Epithelial cell of esophagus (primary cell): ENCODE data around the gene RBM20.

ENCODE experiments used
- DNase-seq: peaks from one replicate; pipeline ENCODE4 v3.0.0; 2010; ENCODE audit warnings: low read depth
- H3K4me3 ChIP-seq: 2 replicates; pipeline ENCODE4 v1.5.1; 2011; ENCODE audit warnings: mild to moderate bottlenecking, low read length, control low read depth
- CTCF ChIP-seq: IDR thresholded peaks from 2 replicates; pipeline ENCODE4 v1.5.1; 2011; ENCODE audit warnings: low read depth, mild to moderate bottlenecking, low read length, control low read depth, inconsistent platforms; ENCODE audit not compliant: insufficient read depth; ENCODE audit errors: missing control alignments

RBM20 gene

GRCh38 chr10:110871298-110872084, 227.4 kb downstream of the RBM20 start, which contains the start of gene PDCD4:
Gene PDCD4, plus strand, starts transcription at chr10:110871928. Its CDS starts 4,100 bp downstream, at chr10:110876028.
- H3K4me3 ChIP-seq, result peak within 1 kb of the TSS; percentile 85
- peak; percentile 97 for DNase-seq
- no peak for TF ChIP-seq CTCF

DNA sequence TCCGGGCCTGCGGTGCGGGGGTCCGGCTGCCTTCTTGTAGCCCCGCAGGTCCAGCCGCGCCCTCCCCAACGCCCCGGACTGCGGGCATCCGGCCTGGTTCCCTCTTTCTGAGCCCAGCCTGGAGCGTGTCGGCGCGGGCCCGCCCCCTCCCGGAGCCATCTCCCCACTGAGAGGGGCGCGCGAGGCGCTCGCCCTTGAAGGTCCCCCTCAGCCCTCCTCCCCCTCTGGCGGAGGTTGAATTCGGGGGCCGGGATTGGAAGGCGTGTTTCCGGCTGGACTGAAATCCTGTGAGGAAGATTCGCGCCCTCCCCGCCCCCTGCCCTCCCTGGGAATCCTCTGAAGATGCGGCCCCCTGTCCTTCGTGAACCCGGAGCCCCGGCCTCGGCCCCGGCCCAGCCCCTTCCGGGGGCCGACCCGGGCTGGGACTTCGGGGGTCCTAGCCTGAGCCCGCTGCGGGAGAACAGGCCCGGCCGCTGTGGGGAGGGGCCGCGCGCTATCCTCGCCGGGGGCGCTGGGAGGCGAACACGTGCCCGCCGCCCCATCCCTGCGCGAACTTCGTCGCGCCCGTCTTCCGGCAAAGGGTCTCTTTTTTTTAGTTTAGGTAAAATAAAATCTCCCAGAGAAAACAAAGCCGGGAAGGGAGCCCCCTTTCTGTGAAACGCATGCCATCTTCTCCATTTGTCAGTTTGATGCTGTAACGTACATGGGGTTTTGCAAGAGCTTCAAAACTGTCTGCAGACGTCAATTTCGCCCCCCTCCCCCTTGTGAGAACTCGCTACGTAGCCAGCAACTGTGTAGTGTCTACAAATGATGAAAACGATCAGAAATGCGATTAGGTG, 228.2 kb downstream of the RBM20 start:
- peak; percentile 67 for DNase-seq
- H3K4me3 ChIP-seq, result peak overlapping the region; percentile 85
- peak; percentile 14 for TF ChIP-seq CTCF

GRCh38 chr10:110872984-110873923, 229.1 kb downstream of the RBM20 start:
- no peak for TF ChIP-seq CTCF
- H3K4me3 ChIP-seq, result peak overlapping the region; percentile 85
- no peak for DNase-seq

- TF ChIP-seq CTCF, result no peak
- DNase-seq, result no peak
- H3K4me3 ChIP-seq, result peak overlapping the region; percentile 85
Measured at GRCh38 chr10:110873951-110874350, 229.8 kb downstream of the RBM20 start.

DNA sequence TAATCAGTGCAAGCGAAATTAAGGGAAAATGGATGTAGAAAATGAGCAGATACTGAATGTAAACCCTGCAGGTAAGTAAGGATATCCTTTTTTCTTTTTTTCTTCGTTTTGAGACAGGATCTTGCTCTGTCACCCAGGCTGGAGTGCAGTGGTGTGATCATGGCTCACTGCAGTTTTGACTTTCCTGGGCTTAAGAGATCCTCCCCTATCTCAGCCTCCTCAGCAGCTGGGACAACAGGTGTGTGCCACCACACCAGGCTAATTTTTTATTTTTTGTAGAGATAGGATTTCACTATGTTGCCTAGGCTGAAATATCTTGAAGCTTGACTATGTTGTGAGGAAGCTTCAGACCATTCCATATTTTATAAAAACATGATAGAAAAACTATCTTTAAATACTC, 231.9 kb downstream of the RBM20 start:
- H3K4me3 ChIP-seq, result no peak overlapping the region
- no peak for DNase-seq
- no peak for TF ChIP-seq CTCF

GRCh38 chr10:110876788-110877187, 232.7 kb downstream of the RBM20 start:
- no peak overlapping the region for H3K4me3 ChIP-seq
- DNase-seq, result no peak
- TF ChIP-seq CTCF, result no peak
